WTC11 (cell line): Measurements from ENCODE around the gene LEKR1. TPM values are rescaled to one million over a fixed set of nuclear protein-coding genes. Genes with fewer than 3 reads are reported as not detected.

Source experiments
- ATAC-seq: fragments of 200-7000 bp; cut with Tn5 transposase; 2 replicates; pipeline ENCODE4 v1.10.0; 2021; ENCODE audit warnings: mild to moderate bottlenecking, moderate library complexity
- CTCF ChIA-PET: fragments of 300-600 bp; sonication (Branson Sonifier 250); formaldehyde crosslinking; loops from one replicate; lab custom pipeline; 2021; ENCODE audit warnings: antibody characterized with exemption; lab: Charles Lee
- POLR2A ChIA-PET: fragments of 350-600 bp; sonication (Branson Sonifier 250); formaldehyde crosslinking; loops from one replicate; lab custom pipeline; 2021; ENCODE audit warnings: antibody characterized with exemption; lab: Charles Lee
- DNase-seq: peaks from one replicate; pipeline ENCODE4 v3.0.0; 2021; ENCODE audit warnings: low spot score
- H3K27ac Mint-ChIP-seq: 2 replicates; pipeline ENCODE4 v1.8.0; 2021; ENCODE audit warnings: mixed read lengths
- H3K27me3 Mint-ChIP-seq: 2 replicates; pipeline ENCODE4 v1.8.0; 2021; ENCODE audit warnings: low read depth, mild to moderate bottlenecking, moderate library complexity, mixed read lengths
- H3K36me3 Mint-ChIP-seq: 2 replicates; pipeline ENCODE4 v1.8.0; 2021; ENCODE audit warnings: mixed read lengths
- H3K4me1 Mint-ChIP-seq: 2 replicates; pipeline ENCODE4 v1.8.0; 2022; ENCODE audit warnings: mixed read lengths
- H3K4me3 Mint-ChIP-seq: 2 replicates; pipeline ENCODE4 v1.8.0; 2021; ENCODE audit warnings: mild to moderate bottlenecking, moderate library complexity, mixed read lengths
- H3K9me3 Mint-ChIP-seq: 2 replicates; pipeline ENCODE4 v1.8.0; 2021; ENCODE audit warnings: mixed read lengths
- AFF4 ChIP-seq: sonication (generic); formaldehyde crosslinking; IDR thresholded peaks from 2 replicates; pipeline ENCODE4 v1.8.1; 2023; ENCODE audit warnings: mild to moderate bottlenecking, missing genetic modification reagents, borderline replicate concordance
- ATF3 ChIP-seq: sonication (generic); formaldehyde crosslinking; conservative IDR thresholded peaks from 2 replicates; pipeline ENCODE4 v1.8.1; 2022; ENCODE audit warnings: mild to moderate bottlenecking, missing genetic modification reagents
- CTCF ChIP-seq: fragments of 200-600 bp; IDR thresholded peaks from 2 replicates; pipeline ENCODE4 v1.8.0; 2022; ENCODE audit warnings: antibody characterized with exemption
- E2F1 ChIP-seq: sonication (generic); formaldehyde crosslinking; IDR thresholded peaks from 2 replicates; pipeline ENCODE4 v1.8.0; 2022; ENCODE audit warnings: mild to moderate bottlenecking, missing genetic modification reagents
- GTF2I ChIP-seq: fragments of 250-450 bp; sonication (Bioruptor Pico); conservative IDR thresholded peaks from 2 replicates; pipeline ENCODE4 v1.4.0; 2021; ENCODE audit warnings: mild to moderate bottlenecking
- NFATC4 ChIP-seq: fragments of 250-450 bp; sonication (Bioruptor Pico); IDR thresholded peaks from 2 replicates; pipeline ENCODE4 v1.9.0; 2021; ENCODE audit warnings: mild to moderate bottlenecking
- NFE2L1 ChIP-seq: sonication (generic); formaldehyde crosslinking; IDR thresholded peaks from 2 replicates; pipeline ENCODE4 v1.8.1; 2023; ENCODE audit warnings: missing genetic modification reagents
- RELA ChIP-seq: sonication (generic); formaldehyde crosslinking; IDR thresholded peaks from 2 replicates; pipeline ENCODE4 v1.8.1; 2022; ENCODE audit warnings: missing genetic modification reagents, mild to moderate bottlenecking, borderline replicate concordance
- SOX15 ChIP-seq: fragments of 250-450 bp; sonication (Bioruptor Pico); IDR thresholded peaks from 2 replicates; pipeline ENCODE4 v1.9.0; 2021; ENCODE audit warnings: mild to moderate bottlenecking
- TCF7 ChIP-seq: sonication (generic); formaldehyde crosslinking; IDR thresholded peaks from 2 replicates; pipeline ENCODE4 v1.8.0; 2022; ENCODE audit warnings: mild to moderate bottlenecking, low read depth, missing genetic modification reagents, moderate library complexity
- ZBTB21 ChIP-seq: sonication (generic); formaldehyde crosslinking; IDR thresholded peaks from 2 replicates; pipeline ENCODE4 v1.8.1; 2023; ENCODE audit warnings: mild to moderate bottlenecking, missing genetic modification reagents, borderline replicate concordance
- ZBTB43 ChIP-seq: sonication (generic); formaldehyde crosslinking; IDR thresholded peaks from 2 replicates; pipeline ENCODE4 v1.8.1; 2023; ENCODE audit warnings: mild to moderate bottlenecking, missing genetic modification reagents
- ZNF396 ChIP-seq: fragments of 250-450 bp; sonication (Bioruptor Pico); IDR thresholded peaks from 2 replicates; pipeline ENCODE4 v1.8.0; 2021; ENCODE audit warnings: mild to moderate bottlenecking, moderate library complexity, borderline replicate concordance
- ZNF425 ChIP-seq: fragments of 250-450 bp; sonication (Bioruptor Pico); conservative IDR thresholded peaks from 2 replicates; pipeline ENCODE4 v1.9.0; 2021; ENCODE audit warnings: mild to moderate bottlenecking
- ZNF512 ChIP-seq: sonication (generic); formaldehyde crosslinking; IDR thresholded peaks from 2 replicates; pipeline ENCODE4 v1.8.1; 2022; ENCODE audit warnings: missing genetic modification reagents, borderline replicate concordance
- ZNF532 ChIP-seq: fragments of 250-450 bp; sonication (Bioruptor Pico); IDR thresholded peaks from 2 replicates; pipeline ENCODE4 v1.9.0; 2021; ENCODE audit warnings: mild to moderate bottlenecking, borderline replicate concordance
- total RNA-seq: library from RNA; stranded (reverse); gene quantifications from 3 replicates; pipeline ENCODE4 v1.2.3, GENCODE V29; 2021

Gene LEKR1
- total RNA-seq, 1 experiment from 2014 or later: 0.09 TPM

- TF ChIP-seq ZNF396 (no peak), ZNF512 (CRISPR knock-in tag) (no peak), CTCF (no peak), NFE2L1 (no peak)
Measured at GRCh38 chr3:157094301-157094700, 268.1 kb downstream of the LEKR1 start (continued).

GRCh38 chr3:157094751-157095480, 268.8 kb downstream of the LEKR1 start:
- CTCF ChIA-PET: interaction anchor here (0.6 to 1.5 kb wide), 3 partner anchors 15 to 943 kb away, joined by 3 to 4 read pairs (median 3); no protein-coding TSS in a partner anchor
- Mint-ChIP-seq H3K36me3 (no peaks in the 10 kb centered on the region), H3K4me3 (no peak overlapping the region), H3K27ac (no peak overlapping the region), H3K27me3 (peaks cover 7% of the 10 kb centered on the region), H3K4me1 (peaks cover 20% of the 10 kb centered on the region), H3K9me3 (no peaks in the 10 kb centered on the region)
- no peak for ATAC-seq
- no peak for DNase-seq
- POLR2A ChIA-PET: no interaction called here
- TF ChIP-seq RELA (no peak), GTF2I (CRISPR knock-in tag) (no peak), ATF3 (CRISPR knock-in tag) (no peak), NFATC4 (CRISPR knock-in tag) (no peak), ZBTB43 (CRISPR knock-in tag) (no peak), TCF7 (CRISPR knock-in tag) (no peak), E2F1 (CRISPR knock-in tag) (no peak), ZBTB21 (CRISPR knock-in tag) (no peak), SOX15 (CRISPR knock-in tag) (no peak), AFF4 (CRISPR knock-in tag) (no peak), ZNF425 (CRISPR knock-in tag) (no peak), ZNF532 (CRISPR knock-in tag) (no peak)
